HG03460 (cell line): ENCODE measurements around the gene FAM120C.

ENCODE experiments used
- ATAC-seq: cut with Tn5 transposase; IDR thresholded peaks from one replicate; pipeline ENCODE4 v1.9.1; 2021; ENCODE audit not compliant: unreplicated experiment

Gene FAM120C, protein sequence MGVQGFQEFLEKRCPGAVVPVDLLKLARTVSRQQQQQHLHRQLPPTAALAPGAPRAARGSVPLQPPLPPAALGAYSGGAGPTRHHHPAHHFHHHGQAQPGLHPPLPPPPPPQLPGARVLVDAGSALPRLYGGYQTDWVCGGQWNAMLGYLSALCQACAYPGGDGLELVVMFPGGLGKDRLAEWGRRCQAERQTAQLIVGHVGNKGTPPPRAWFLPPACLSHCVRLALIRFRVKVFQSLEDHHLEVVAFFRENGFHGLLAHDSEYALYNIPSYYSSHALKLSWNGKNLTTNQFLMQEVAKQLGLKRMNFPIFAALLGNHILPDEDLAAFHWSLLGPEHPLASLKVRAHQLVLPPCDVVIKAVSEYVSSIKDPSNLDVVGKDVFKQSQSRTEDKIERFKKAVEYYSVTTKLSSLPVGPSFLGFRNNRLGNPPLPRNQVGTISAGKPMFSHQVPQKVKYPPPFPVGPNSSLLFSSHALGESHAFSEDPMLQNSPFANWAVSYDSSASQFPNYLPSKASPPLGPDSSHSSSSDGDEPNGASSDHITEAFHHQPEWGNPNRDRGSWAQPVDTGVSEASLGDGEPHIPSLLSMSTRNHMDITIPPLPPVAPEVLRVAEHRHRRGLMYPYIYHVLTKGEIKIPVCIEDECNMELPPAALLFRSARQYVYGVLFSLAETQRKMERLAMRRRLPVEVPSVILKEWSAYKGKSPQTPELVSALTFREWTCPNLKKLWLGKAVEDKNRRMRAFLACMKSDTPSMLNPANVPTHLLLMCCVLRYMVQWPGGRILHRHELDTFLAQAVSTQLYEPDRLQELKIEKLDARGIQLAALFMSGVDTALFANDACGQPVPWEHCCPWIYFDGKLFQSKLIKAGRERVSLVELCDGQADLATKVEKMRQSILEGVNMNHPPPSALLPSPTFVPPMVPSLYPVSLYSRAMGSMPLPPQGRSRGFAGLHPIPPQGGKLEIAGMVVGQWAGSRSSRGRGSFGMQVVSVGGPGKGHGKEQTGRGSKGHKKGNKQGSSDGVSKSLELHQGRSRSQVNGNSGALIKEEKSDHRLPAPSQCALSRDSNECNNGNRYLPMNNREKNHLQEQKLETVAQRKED

DNA sequence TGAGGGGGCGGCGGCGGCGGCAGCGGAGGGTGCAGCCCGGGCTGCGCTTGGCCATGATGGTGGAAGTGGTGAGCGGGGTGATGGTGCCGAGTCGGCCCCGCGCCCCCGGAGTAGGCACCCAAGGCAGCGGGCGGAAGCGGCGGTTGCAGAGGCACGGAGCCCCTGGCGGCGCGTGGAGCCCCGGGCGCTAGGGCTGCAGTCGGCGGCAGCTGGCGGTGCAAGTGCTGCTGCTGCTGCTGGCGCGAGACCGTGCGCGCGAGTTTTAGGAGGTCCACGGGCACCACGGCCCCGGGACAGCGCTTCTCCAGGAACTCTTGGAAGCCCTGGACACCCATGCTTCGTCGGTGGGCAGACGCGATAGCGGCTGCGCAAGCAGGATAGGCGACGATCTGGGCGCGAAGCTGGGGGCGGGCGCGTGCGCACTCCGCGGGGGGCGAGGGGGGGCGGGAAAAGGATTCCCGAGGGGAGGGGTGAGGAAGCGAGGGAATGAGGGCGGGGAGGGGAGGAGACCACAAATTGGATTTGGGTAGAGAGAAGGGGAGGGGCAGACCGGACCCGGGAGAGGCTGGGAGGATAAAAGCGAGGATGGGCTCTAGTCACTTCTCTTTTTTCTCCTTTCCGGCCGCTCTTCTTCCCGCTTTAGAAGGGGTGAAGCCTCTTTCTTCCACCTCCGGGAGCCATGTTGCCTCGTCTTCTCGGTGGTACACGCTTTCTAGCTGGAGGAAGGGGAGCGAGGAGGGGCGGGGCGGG is at the start of gene FAM120C:
Gene FAM120C, minus strand, starts transcription at position 391 of the 750 bp plus-strand sequence. Its CDS starts 56 bp downstream, at position 335.
- ATAC-seq, result peak; percentile 47

DNA sequence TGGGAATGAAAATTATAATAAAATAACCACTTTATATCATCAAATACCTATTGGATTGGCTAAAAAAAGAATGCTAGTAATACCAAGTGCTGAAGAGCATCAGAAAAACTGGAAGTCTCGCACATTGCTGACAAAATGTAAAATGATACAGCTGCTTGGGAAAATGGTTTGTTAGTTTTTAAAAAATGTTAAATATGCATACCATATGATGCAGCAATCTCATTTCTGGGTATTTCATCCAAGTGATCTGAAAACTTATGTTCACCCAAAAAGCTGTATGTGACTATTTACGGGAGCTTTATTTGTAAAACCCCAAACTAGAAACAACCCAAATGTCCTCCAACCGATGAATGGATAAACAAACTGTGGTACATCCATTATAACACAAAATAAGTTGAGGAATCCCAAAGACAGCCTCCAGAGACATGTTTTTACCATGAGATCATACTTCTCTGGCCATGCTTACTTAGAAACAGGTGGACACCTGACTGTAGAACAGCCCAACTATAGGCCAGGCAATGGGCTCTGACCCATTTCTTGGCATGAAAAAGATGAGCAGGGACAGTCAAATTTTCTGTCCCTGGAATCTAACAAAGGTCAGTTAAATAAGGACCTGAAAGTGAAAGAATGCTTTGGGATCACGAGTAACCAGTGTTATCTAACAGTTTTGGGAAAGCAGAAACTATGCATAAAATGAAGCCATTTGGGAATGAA is 47.5 kb upstream of the FAM120C start:
- ATAC-seq, result no peak

DNA sequence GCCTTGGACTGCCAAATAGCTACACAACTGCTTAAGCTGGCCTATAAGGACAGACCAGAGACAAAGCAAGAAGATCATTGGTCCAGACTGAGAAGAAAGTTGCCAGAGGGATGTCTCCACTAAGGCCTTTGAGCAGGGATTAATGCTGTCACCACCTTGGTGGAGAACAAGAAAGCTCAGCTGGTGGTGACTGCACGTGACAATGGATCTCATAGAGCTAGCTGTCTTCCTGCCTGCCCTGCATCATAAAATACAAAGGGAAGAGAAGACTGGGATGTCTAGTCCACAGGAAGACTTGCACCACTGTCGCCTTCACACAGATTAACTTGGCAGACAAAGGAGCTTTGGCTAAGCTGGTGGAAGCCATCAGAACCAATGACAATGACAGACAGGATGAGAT is 40.5 kb upstream of the FAM120C start:
- no peak for ATAC-seq

DNA sequence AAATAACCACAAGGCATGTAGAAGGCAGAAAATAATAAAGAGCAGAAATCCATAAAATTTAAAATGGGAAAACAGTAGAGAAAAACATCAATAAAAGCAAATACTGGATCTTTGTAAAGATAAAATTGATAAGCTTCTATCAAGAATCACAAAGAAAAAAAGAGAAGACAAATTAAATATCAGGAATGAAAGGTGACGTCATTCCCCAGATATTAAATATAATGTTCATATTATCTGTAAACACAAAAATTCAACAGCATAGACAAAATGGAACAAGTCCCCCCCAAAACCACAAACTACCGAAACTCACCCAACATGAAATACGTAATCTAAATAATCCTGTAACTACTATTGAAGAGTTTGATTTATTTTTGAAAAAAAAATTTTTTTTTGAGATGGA is 30.5 kb upstream of the FAM120C start:
- ATAC-seq, result no peak

DNA sequence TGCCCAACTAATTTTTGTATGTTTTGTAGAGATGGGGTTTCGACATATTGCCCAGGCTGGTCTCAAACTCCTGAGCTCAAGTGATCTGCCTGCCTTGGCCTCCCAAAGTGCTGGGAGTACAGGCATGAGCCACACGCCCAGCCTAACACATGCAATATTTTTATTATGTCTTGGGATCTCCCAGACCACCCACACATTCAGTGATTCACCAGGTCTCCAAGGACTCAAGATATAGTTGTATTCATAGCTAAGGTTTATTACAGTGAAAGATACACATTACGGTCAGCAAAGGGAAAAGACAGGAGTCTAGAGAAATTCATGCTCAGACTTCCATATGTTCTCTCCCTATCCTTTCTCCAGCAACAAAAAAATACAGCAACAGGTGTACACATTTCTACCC is 25.5 kb upstream of the FAM120C start:
- no peak for ATAC-seq

DNA sequence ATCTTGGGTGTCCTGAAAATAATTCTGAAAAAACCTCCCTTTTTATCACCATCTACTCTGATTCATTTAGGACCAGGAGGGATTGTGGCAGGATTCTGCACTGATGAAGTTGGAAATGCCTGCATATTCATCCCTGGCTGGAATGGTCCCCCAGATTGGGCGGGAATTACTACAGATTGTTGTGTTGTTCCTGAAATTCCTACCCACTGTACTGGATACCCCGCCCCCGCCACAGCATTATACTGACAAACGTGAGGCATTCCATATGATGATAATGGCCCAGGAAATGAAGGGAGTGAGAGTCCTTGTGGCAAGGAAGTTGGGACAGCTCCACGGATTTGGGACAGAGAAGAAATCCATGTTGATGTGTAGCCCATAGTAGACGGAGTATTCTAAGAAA is 15.2 kb upstream of the FAM120C start:
- no peak for ATAC-seq

DNA sequence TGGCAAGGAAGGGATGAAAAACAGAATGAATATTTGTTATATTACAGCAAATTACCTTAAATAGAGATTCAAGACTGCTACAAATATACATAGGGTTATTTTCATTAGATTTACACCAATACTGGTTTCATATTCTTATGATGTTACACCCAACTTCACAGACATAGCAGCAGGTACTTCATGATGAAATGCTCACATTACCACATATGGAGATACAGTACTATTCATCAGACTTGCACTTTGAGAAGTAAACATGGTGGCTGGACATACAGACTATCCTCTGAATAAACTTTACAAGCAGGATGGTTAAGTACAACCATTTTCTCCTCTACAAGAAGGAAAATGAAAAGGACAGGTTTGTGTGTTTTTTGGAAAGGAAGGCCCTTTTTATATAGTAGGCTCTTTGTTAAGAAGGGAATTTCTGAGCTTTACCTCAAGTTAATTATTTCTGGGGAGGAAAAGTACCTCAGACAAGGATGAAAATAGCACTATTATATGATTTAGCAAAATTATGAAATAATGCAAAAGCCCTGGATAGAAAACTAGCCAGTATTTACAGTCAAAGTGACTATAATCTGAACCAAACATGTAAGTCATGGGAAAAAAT is 12.0 kb upstream of the FAM120C start:
- no peak for ATAC-seq

DNA sequence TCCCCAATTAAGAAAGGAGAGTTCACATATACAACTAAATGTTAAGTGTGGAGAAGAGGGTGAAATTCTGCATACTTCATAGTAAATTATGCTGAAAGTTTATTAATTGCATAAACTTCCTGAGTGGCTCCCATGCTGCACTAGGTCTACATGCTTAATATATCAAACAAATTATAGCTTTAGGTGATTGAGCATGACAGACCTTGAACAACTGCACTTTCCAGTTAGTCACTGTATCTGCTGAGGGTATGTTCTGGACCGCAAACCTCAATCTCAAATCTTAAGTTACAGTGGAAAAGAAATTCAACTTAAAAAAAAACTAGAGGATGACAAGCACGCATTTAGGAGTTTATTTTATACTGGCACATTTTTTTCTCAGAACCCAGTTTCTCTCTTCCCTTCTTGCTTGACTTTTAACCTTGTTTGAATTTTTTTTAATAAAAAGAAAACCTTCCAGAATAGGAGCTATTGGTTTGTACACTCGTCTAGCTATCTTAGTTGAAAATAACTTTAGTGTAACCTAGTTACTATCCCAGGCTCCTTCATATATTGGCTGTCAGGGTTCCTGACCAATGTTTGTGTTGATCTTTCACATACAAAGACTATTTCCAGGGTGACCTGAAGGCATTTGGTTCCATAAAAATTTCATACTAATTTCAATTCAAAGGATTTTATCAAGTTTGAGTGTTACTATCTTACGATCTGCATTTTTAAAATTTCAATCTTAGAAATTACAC is 10.2 kb upstream of the FAM120C start:
- no peak for ATAC-seq

DNA sequence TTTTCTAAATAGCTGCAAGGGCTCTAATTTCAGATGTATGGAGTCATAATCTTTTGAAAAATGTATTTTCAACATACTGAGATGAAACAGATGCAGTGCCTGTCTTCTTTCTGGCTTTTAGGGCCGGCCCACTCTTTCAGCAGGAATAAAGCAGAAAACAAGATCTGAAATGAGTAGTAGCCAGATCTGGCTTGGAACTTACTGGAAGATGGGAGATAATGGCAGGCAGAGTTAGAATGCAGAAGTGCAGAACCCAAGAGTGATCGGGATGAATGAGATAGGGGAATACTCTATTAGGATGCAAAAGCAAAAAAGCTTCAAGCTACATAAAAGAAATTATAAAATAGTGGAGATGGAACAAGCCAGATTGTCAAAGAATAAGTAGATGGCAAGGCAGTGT is 1.4 kb upstream of the FAM120C start:
- ATAC-seq, result no peak

DNA sequence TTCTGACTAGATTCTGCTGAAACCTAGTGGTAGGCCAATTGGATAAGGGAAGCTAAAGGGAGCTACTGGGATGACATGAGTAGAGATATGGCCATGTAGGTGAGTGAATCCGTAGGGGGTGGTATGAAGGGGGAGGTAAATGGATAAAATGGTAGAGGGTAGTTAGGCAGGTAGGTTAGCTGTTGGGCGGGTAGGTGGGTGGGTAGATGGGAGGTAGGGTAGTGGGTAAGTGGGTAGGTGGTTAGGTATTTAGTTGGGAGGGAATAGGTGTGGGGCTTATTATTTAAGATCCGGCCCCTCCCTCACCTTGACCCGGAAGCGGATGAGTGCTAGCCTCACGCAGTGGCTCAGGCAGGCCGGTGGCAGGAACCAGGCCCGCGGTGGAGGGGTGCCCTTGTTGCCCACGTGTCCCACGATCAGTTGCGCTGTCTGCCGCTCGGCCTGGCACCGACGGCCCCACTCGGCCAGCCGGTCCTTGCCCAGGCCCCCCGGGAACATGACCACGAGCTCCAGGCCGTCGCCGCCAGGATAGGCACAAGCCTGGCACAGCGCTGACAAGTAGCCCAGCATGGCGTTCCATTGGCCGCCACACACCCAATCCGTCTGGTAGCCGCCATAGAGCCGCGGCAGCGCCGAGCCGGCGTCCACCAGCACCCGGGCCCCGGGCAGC is 725 bp downstream of the FAM120C start:
- peak; percentile 67 for ATAC-seq

DNA sequence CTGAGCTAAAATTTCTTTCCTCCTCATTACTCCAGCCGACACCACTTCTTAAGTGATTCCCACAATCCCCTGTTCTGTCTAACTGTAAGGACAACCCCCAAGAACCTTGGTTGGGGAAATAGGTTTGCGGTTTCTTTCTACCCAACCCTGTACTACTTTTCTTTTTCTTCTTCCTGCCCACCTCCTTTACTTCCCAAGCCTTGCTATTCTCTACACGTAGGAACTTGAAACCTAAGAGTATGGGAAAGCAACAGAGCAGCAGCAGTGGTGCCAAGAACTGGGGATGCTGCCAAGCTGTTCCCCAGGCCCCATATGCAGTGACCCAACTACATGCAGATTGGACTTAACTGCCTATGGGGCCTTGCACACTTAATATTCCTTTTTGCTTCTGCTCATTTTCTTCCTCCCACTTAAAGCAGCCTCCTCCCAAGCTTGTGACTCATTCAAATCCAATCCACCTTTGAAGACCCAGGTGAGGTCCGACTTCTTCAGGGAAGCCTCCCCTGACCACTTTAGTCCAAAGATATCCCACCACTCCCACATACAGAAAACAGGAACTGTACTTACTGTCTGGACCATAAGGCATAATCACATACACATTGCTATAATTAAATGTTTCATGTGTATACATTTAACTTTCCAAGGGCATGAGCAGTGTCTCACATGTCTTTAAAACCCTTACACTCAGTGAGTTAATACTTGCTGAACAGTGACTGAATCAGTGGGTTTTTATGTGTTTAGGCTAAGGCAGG is 1.7 kb downstream of the FAM120C start:
- ATAC-seq, result no peak

DNA sequence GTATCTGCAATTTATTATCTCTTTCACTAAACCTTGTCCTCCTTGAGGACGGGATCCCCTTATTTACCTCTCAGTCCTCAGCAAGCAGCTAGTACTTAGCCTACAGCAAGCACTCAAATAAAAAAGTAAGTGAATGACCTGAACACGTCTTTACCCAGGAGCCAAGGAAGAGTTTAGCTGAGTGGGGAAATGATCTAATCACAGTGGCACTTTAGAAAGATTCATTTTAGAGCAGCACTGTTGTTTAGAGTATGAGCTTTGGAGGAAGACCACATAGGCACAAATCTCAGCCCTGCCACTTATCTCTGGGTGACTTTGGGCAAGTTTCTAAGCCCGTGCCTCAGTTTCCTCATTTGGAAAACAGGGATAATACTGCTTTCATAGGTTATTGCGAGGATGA is 2.7 kb downstream of the FAM120C start:
- no peak for ATAC-seq

DNA sequence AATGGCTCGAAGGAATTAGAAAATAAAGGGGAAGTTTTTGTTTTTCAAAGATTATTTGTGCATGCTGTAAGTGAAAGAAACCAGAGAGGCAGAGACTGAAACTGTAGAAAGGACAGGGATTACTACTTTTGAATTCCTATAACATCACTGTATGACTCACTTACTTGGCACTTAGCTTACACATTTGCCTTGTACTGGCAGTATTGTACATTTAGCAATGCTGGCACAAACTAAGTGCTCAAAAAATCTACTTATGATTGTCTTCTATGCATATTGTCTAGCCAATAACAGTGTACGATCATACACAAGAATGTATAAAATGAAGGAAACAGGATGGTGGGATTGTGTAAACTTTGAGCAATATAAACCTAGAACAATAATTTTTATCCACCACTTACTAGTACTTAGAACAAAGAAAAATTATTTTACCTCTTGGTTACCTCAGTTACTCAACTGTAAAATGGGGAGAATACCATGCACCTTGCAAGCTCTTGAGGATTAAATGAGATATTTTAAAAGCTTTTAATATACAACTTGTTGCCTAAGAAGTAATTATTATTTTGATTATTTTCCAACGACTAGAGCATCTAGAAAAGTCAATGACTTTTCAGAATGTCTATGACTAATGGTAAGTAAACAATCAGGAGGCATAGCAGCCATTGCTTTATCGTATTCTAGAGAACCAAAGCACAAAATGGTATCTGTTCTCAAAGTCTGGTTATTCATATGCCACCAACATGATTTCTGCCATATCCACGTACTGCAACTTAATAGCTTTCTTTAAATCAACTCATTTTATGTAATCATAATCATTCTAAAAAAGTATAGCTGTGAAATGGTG is 4.7 kb downstream of the FAM120C start:
- ATAC-seq, result no peak

DNA sequence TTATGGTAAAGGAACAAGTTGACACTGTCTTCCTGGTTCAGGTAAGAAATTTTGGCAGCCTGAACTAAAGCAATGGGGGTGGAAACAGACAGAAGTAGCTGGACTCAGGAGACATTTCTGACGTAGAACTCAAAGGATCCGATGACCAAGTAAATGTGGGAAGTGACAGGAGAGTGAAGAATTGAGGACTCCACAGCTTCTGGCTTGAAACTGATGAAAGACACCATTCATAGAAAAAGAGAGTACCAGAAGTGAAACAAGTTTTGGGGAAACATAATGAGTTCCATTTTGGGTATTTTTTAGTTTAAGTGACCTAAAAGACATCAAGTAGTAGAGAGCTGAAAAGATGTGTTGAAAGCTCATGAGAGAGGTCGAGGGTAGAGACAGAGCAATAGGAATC is 5.7 kb downstream of the FAM120C start:
- ATAC-seq, result no peak

DNA sequence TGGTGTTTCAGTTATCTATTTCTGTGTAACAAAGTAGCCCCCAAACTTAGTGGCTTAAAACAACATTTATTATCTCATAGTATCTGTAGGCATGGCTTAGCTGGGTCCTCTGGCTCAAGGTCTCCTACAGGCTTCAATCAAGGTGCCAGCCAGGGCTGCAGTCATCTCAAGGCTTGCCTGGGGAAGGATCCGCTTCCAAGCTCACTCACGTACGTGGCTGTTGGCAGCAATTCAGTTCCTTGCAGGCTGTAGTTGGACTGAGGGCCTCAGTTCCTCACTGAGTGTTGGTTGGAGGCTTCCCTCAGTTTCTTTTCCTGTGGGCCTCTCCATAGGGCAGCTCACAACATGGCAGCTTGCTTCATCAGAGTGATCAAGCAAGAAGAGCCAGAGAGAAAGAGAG is 9.3 kb downstream of the FAM120C start:
- ATAC-seq, result no peak

DNA sequence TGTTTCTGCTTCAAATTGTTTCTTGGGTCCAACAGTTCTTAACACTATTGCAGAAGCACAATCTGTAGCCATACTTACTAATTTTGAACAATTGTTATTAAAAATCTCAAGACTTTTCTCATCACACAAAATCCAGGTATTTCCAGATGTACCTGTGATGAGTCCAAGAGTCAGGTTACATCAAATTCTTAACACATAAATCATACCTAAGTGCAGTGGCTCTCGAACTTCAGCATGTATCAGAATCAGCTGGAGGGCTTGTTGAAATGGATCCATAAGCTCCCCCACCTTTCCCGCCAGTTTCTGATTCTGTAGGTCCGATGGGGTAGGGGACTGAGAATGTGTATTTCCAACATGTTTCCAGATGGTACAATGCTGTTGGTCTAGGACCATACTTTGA is 10.6 kb downstream of the FAM120C start:
- no peak for ATAC-seq
